GM23338 (cell line): ENCODE results near the gene DOCK3. TPM values are rescaled to one million over a fixed set of nuclear protein-coding genes. Genes with fewer than 3 reads are reported as not detected.

Experiments used
- ATAC-seq: fragments of 200-7000 bp; cut with Tn5 transposase; 3 replicates; pipeline ENCODE4 v1.9.1; 2020
- DNase-seq: peaks from one replicate; pipeline ENCODE4 v3.0.0-alpha.2; 2015; ENCODE audit warnings: low spot score
- H2AFZ ChIP-seq: fragments of 200-600 bp; sonication (generic); 2 replicates; pipeline ENCODE4 v1.8.0; 2016; ENCODE audit warnings: antibody characterized with exemption, mild to moderate bottlenecking, moderate library complexity
- H3F3A ChIP-seq: fragments of 200-600 bp; sonication (generic); replicated peaks from 2 replicates; pipeline ENCODE4 v1.8.0; 2017; ENCODE audit warnings: antibody characterized with exemption, mixed run types, low read depth
- H3K27ac ChIP-seq: fragments of 200-600 bp; sonication (generic); 2 replicates; pipeline ENCODE4 v1.6.1; 2016; ENCODE audit warnings: low read depth
- H3K27me3 ChIP-seq: fragments of 200-600 bp; sonication (generic); 2 replicates; pipeline ENCODE4 v1.8.0; 2016; ENCODE audit warnings: mild to moderate bottlenecking, mixed run types, moderate library complexity; ENCODE audit not compliant: insufficient read depth
- H3K36me3 ChIP-seq: fragments of 200-600 bp; sonication (generic); 2 replicates; pipeline ENCODE4 v1.8.0; 2016; ENCODE audit warnings: mild to moderate bottlenecking; ENCODE audit not compliant: insufficient read depth
- H3K4me1 ChIP-seq: fragments of 200-600 bp; sonication (generic); 2 replicates; pipeline ENCODE4 v1.8.0; 2016; ENCODE audit warnings: mild to moderate bottlenecking, moderate library complexity; ENCODE audit not compliant: insufficient read depth
- H3K4me2 ChIP-seq: fragments of 200-600 bp; sonication (generic); 2 replicates; pipeline ENCODE4 v1.7.1; 2017; ENCODE audit warnings: mixed run types
- H3K4me3 ChIP-seq: fragments of 200-600 bp; sonication (generic); 2 replicates; pipeline ENCODE4 v1.6.1; 2016; ENCODE audit warnings: mixed run types
- H3K79me2 ChIP-seq: fragments of 200-600 bp; sonication (generic); replicated peaks from 2 replicates; pipeline ENCODE4 v1.8.0; 2017; ENCODE audit warnings: mild to moderate bottlenecking; ENCODE audit not compliant: insufficient read depth
- H3K9me2 ChIP-seq: fragments of 200-600 bp; sonication (generic); 2 replicates; pipeline ENCODE4 v1.8.0; 2017; ENCODE audit not compliant: insufficient read depth
- H4K20me1 ChIP-seq: fragments of 200-600 bp; sonication (generic); replicated peaks from 2 replicates; pipeline ENCODE4 v1.8.0; 2017; ENCODE audit warnings: mild to moderate bottlenecking; ENCODE audit not compliant: insufficient read depth
- H3K27ac Mint-ChIP-seq: 2 replicates; pipeline ENCODE4 v1.8.0; 2020; ENCODE audit warnings: inconsistent platforms, mild to moderate bottlenecking, moderate library complexity, mixed read lengths
- H3K27me3 Mint-ChIP-seq: 3 replicates; pipeline ENCODE4 v1.8.0; 2022; ENCODE audit warnings: low read depth, mild to moderate bottlenecking, moderate library complexity, mixed read lengths, inconsistent platforms; ENCODE audit not compliant: insufficient read depth, poor library complexity
- H3K36me3 Mint-ChIP-seq: 3 replicates; pipeline ENCODE4 v1.8.0; 2021; ENCODE audit warnings: low read depth, mild to moderate bottlenecking, inconsistent platforms, moderate library complexity, mixed read lengths
- H3K4me1 Mint-ChIP-seq: 3 replicates; pipeline ENCODE4 v1.8.0; 2020; ENCODE audit warnings: mild to moderate bottlenecking, inconsistent platforms, mixed read lengths
- H3K4me3 Mint-ChIP-seq: 3 replicates; pipeline ENCODE4 v1.8.0; 2021; ENCODE audit warnings: moderate library complexity, mild to moderate bottlenecking, inconsistent platforms, mixed read lengths
- H3K9me3 Mint-ChIP-seq: 3 replicates; pipeline ENCODE4 v1.8.0; 2020; ENCODE audit warnings: moderate library complexity, mild to moderate bottlenecking, inconsistent platforms, mixed read lengths
- CREB1 ChIP-seq: fragments of 250-450 bp; sonication (Bioruptor Pico); IDR thresholded peaks from 2 replicates; pipeline ENCODE4 v1.5.0; 2020; ENCODE audit warnings: low read depth, mild to moderate bottlenecking, moderate library complexity
- CTCF ChIP-seq, 2 experiments: fragments of 200-600 bp in 1 of 2; sonication (generic) in 1 of 2; conservative IDR thresholded peaks; 2 replicates each; pipeline versions ENCODE4 v1.5.1 to v1.6.1; 2016 to 2017; ENCODE audit warnings: antibody characterized with exemption in 2 of 2, low read depth in 2 of 2, mild to moderate bottlenecking in 2 of 2, moderate library complexity in 1 of 2
- EZH2 ChIP-seq: fragments of 200-600 bp; sonication (generic); IDR thresholded peaks from one replicate; pipeline ENCODE4 v1.8.0; 2017; ENCODE audit warnings: antibody characterized with exemption, mild to moderate bottlenecking, low read depth; ENCODE audit not compliant: unreplicated experiment
- EZH2phosphoT487 ChIP-seq: fragments of 200-600 bp; sonication (generic); IDR thresholded peaks from one replicate; pipeline ENCODE4 v1.8.1; 2018; ENCODE audit warnings: antibody characterized with exemption; ENCODE audit not compliant: unreplicated experiment
- JUNB ChIP-seq: IDR thresholded peaks from one replicate; pipeline ENCODE4 v1.6.1; 2016; ENCODE audit warnings: antibody characterized with exemption; ENCODE audit not compliant: unreplicated experiment
- NANOG ChIP-seq: IDR thresholded peaks from 2 replicates; pipeline ENCODE4 v1.6.1; 2016; ENCODE audit warnings: antibody characterized with exemption, borderline replicate concordance
- POLR2AphosphoS5 ChIP-seq: IDR thresholded peaks from 2 replicates; pipeline ENCODE4 v1.6.1; 2016; ENCODE audit warnings: antibody characterized with exemption, low read depth
- REST ChIP-seq: IDR thresholded peaks from one replicate; pipeline ENCODE4 v1.6.1; 2018; ENCODE audit warnings: antibody characterized with exemption; ENCODE audit not compliant: unreplicated experiment
- STAT1 ChIP-seq: IDR thresholded peaks from one replicate; pipeline ENCODE4 v1.6.1; 2016; ENCODE audit warnings: antibody characterized with exemption; ENCODE audit not compliant: unreplicated experiment
- ZNF114 ChIP-seq: fragments of 250-450 bp; sonication (Bioruptor Pico); IDR thresholded peaks from 2 replicates; pipeline ENCODE4 v1.5.0; 2020; ENCODE audit warnings: mild to moderate bottlenecking, moderate library complexity
- polyA plus RNA-seq: library from polyadenylated mRNA; unstranded; fragments of >200 nt; fragmentation: Nextera tagmentation; extraction: Ambion mirVana; gene quantifications from 2 replicates; pipeline ENCODE4 v1.2.1, GENCODE V29; 2016
- total RNA-seq: library from RNA; depleted of rRNA; stranded (reverse); fragments of >200 nt; shearing (Covaris generic); gene quantifications from 2 replicates; pipeline ENCODE4 v1.2.3, GENCODE V29; 2014

DOCK3 gene
- total and polyA plus RNA-seq, 2 experiments from 2014 or later = 2.4 to 5.6 TPM

GRCh38 chr3:51271172-51271571 lies 596.4 kb downstream of the DOCK3 start:
- H3K9me3 Mint-ChIP-seq = peaks cover 5% of the 10 kb centered on the region; the same call in 1 of the 3 replicates
- H3K4me2 ChIP-seq = no peak overlapping the region
- H4K20me1 ChIP-seq = no peaks in the 10 kb centered on the region
- H3K27me3 Mint-ChIP-seq = no peaks in the 10 kb centered on the region
- no peak for DNase-seq
- no peak overlapping the region for H2AFZ ChIP-seq
- H3K9me2 ChIP-seq = no peaks in the 10 kb centered on the region
- H3K36me3 ChIP-seq = no peaks in the 10 kb centered on the region
- no peak overlapping the region for H3K4me3 ChIP-seq
- H3K4me1 ChIP-seq = no peaks in the 10 kb centered on the region
- no peaks in the 10 kb centered on the region for H3K79me2 ChIP-seq
- H3K4me3 Mint-ChIP-seq = no peak overlapping the region
- H3F3A ChIP-seq = no peaks in the 10 kb centered on the region
- no peak overlapping the region for H3K27ac Mint-ChIP-seq
- H3K27me3 ChIP-seq = no peaks in the 10 kb centered on the region
- no peak for ATAC-seq
- H3K36me3 Mint-ChIP-seq = no peaks in the 10 kb centered on the region; the same call in 2 of the 3 replicates
- TF ChIP-seq JUNB (no peak), CTCF (conservative IDR thresholded peaks at IDR 0.05; ENCODE audit: low read depth in 2 of 2) (no peak)
- H3K4me1 Mint-ChIP-seq = no peaks in the 10 kb centered on the region
- no peak overlapping the region for H3K27ac ChIP-seq

- no peak overlapping the region for H3K27ac Mint-ChIP-seq
- Histone ChIP-seq H3K79me2 (no peaks in the 10 kb centered on the region), H4K20me1 (no peaks in the 10 kb centered on the region), H3F3A (no peaks in the 10 kb centered on the region), H3K27me3 (no peaks in the 10 kb centered on the region), H3K9me2 (no peaks in the 10 kb centered on the region), H3K4me2 (no peak overlapping the region), H3K27ac (no peak overlapping the region), H3K4me1 (no peaks in the 10 kb centered on the region), H3K36me3 (no peaks in the 10 kb centered on the region), H3K4me3 (no peak overlapping the region), H2AFZ (no peak overlapping the region)
- no peaks in the 10 kb centered on the region; the same call in 2 of the 3 replicates for H3K36me3 Mint-ChIP-seq
- DNase-seq = no peak
- no peaks in the 10 kb centered on the region for H3K4me1 Mint-ChIP-seq
- no peak for ATAC-seq
- no peak overlapping the region for H3K4me3 Mint-ChIP-seq
- H3K27me3 Mint-ChIP-seq = no peaks in the 10 kb centered on the region
- no peaks in the 10 kb centered on the region for H3K9me3 Mint-ChIP-seq
- no peak for TF ChIP-seq JUNB
- no peak for TF ChIP-seq EZH2
- TF ChIP-seq NANOG = no peak
- TF ChIP-seq POLR2AphosphoS5 = no peak
- no peak for TF ChIP-seq REST
- no peak for TF ChIP-seq STAT1
- no peak for TF ChIP-seq CTCF (conservative IDR thresholded peaks at IDR 0.05; ENCODE audit: low read depth in 2 of 2)
- TF ChIP-seq CREB1 (CRISPR knock-in tag) = no peak
- TF ChIP-seq EZH2phosphoT487 = no peak
- no peak for TF ChIP-seq ZNF114 (CRISPR knock-in tag)
Observed at GRCh38 chr3:51274052-51274451, 599.3 kb downstream of the DOCK3 start.
